NOMO-1 treated with DMSO at 0.1 percent for 48 hours (cell line): ENCODE data around the gene EARS2.
"Not testable (repeated sequence)": the region's sequence is repeated elsewhere in the genome, so short reads cannot be mapped to it uniquely, and the experiment has no call there.

ENCODE experiments used
- DNase-seq: peaks from one replicate; lab custom pipeline; 2025; ENCODE audit not compliant: unreplicated experiment; lab: John Stamatoyannopoulos, UW

The EARS2 gene

GRCh38 chr16:23528644-23529310 is 28.4 kb downstream of the EARS2 start:
- peak; percentile 57 for DNase-seq

- no peak for DNase-seq
Observed at GRCh38 chr16:23527961-23528643, 29.0 kb downstream of the EARS2 start.

- DNase-seq = no peak
Observed at GRCh38 chr16:23524886-23525285, 32.3 kb downstream of the EARS2 start.

- no peak for DNase-seq
Observed at GRCh38 chr16:23523876-23524385, 33.2 kb downstream of the EARS2 start.

- DNase-seq = no peak
Observed at GRCh38 chr16:23523321-23523720, 33.8 kb downstream of the EARS2 start.

- no peak for DNase-seq
Observed at GRCh38 chr16:23521965-23522364, 35.2 kb downstream of the EARS2 start.

GRCh38 chr16:23521037-23521743 is 36.0 kb downstream of the EARS2 start:
- peak; percentile 92 for DNase-seq

- DNase-seq = peak; percentile 70
Observed at GRCh38 chr16:23520500-23520899, 36.6 kb downstream of the EARS2 start.

- peak; percentile 7 for DNase-seq
Observed at GRCh38 chr16:23519282-23519681, 37.9 kb downstream of the EARS2 start.

GRCh38 chr16:23518435-23518891 is 38.7 kb downstream of the EARS2 start:
- peak; percentile 97 for DNase-seq

- peak; percentile 81 for DNase-seq
Observed at GRCh38 chr16:23516366-23517137, 40.6 kb downstream of the EARS2 start.

GRCh38 chr16:23515881-23516280 is 41.3 kb downstream of the EARS2 start:
- no peak for DNase-seq

- no peak for DNase-seq
Observed at GRCh38 chr16:23514381-23515152, 42.6 kb downstream of the EARS2 start.

GRCh38 chr16:23512168-23512695 is 44.9 kb downstream of the EARS2 start:
- no peak for DNase-seq

- DNase-seq = no peak
Observed at GRCh38 chr16:23511731-23512130, 45.4 kb downstream of the EARS2 start.

GRCh38 chr16:23510915-23511270 is 46.3 kb downstream of the EARS2 start:
- not testable (repeated sequence) for DNase-seq

- DNase-seq = peak; percentile 78
Observed at GRCh38 chr16:23510164-23510914, 46.8 kb downstream of the EARS2 start, which contains the start of gene GGA2. TSS of gene GGA2 (minus strand) at chr16:23510494. CDS start at chr16:23510411, 83 bp downstream.

- DNase-seq = peak; percentile 18
Observed at GRCh38 chr16:23509782-23510163, 47.4 kb downstream of the EARS2 start.

- DNase-seq = no peak
Observed at GRCh38 chr16:23509441-23509754, 47.8 kb downstream of the EARS2 start.
